Measurements from ENCODE around the gene TUBA3E.
"Not testable (repeated sequence)": the region's sequence is repeated elsewhere in the genome, so short reads cannot be mapped to it uniquely, and the experiment has no call there.

TUBA3E gene

DNA sequence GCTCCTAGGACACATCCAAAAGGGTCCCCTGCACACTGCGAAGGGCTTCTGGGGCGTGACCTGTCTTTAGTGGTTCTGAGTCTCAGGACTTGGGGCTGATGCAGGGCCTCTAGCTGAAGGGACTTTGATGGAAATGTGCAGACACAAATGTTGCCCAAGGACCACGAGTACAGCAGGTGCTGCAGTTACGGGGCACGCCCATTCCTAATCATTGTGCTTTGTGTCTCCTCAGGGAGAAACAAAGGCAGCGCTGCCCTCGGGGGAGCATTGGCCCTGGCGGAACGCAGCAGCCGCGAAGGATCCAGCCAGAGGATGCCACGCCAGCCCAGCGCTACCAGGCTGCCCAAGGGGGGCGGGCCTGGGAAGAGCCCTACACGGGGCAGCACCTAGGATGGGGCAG lies 8.0 kb downstream of the TUBA3E start:
- DNase-seq, result no peak

DNA sequence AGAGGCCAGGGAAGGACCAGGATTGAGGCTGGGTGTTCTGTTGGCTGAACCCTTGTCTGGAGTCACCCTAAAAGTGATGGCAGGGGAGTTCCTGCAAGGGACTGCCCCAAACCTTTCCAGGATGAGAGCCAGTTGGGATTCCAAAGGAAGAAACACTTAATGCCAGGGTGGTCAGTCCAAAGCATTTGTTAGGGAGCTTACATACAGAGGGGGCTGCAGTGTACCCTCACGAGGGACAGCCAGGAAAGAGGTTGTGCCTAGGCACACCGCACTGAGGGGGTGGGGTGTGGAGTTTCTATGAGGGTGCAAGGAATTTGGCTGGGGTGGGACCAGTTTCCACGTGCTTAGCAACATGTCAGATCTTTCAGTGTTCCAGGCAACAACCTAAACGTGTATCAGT lies 9.3 kb downstream of the TUBA3E start:
- not testable (repeated sequence) for DNase-seq

DNA sequence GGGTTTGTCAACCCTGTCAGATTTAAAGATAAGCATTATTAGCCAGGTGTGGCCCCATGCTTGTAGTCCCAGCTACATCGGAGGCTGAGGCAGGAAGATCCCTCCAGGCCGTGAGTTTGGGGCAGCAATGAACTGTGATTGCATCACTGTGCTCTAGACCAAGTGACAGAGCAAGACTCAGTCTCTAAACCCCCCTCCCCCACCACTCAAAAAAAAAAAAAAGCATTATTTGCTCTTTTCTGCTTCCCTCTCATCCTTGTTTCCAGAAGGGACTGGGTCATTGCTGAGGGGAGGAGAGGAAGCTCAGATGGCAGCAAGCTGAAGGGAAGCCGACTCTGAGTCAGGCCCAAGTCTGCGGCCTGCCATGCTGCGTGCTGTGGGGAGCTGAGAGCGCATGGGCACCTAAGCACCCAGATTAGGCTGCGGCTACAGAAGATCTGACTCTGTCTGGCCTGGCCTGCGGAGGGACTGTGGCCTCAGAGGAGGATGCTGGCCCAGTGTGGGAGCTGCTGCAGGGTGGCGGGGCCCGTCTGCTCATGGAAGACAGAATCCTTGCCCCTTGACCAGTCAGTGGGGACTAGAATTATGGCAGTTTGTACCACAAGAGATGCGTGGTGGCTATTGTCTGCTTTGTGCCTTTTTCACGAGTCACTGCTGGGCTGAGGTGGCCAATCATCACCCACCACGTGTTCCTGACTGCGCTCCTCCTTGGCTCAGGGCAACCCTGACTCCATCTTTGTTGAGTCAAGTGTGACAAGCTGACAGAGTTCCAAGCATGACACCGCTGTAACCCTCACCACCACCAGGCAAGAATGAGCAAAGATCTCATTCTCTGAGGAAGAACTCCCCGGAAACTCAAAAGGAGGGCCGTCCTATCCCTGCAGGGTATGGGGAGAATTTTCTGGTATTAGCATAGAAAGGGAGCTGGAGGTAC lies 10.1 kb downstream of the TUBA3E start:
- DNase-seq, result not testable (repeated sequence)

DNA sequence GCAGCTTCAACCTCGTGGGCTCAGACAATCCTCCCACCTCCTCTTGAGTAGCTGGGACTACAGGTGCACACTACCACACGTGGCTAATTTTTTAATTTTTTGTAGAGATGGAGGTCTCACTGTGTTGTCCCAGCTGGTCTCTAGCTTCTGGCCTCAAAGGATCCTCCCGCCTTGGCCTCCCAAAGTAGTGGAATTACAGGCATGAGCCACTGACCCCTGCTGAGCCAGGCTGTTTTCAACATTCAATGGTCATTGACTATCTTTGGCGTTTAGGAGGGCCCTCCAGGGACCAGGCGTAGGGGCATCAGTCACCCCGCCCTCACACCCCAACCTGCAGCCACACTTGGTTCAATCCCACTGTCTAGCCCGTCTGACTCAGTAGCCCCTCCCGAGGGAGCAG lies 11.0 kb downstream of the TUBA3E start:
- DNase-seq, result no peak

DNA sequence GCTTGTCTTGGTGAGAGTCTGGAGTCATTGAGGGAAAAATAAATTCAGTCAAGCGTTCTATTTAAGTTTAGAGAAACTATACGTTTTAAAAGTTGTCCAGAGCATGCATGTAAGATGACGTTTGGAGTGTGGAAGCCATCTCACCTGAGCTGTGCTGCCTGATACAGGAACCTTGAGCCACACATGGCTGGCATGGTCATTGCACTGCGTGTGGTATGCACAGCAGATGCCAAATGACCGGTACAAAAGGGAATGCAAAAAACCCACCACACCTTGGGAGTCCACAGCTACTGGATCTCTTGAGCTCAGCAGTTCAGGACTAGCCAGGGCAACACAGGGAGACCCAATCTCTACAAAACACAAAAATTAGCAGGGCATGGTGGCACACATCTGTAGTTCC lies 11.8 kb downstream of the TUBA3E start:
- no peak for DNase-seq

DNA sequence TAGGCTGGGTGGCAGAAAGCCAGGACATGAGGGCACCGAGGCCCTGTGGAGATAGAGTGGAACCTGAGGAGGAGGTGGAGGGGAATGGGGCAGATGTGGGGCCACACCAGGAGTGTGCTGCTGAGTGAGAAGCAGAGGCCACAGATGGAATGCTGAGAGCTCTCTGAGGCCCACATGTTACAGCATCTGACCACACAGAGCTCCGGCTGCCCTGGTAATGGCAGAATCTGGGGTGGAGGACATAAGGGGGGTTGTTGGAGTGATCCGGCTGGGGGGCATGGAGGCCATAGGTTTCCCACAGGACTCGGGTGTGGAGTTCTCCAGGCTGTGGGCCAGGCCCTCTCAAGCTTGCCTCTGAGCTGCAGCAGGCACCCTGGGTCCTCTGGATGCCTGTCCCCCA lies 12.3 kb downstream of the TUBA3E start:
- no peak for DNase-seq

DNA sequence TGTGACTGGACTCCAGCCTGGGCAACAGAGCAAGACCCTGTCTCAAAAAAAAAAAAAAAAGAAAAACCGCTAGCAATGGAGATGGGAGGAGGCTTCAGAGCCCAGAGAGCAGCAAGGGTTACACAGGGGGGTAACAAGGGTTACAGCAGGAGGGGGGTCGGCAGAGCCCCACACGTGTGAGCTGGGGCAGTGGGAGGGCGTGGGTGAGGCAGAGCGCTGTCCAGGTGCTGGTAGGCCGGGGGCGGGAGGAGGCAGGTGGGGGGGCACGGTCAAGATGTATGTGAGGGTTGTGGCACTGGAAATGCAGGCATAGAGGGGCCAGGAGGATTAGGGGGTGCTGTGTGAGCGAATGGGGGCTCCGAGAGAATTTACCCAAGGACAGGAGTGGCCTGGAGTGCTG lies 12.8 kb downstream of the TUBA3E start:
- DNase-seq, result no peak

DNA sequence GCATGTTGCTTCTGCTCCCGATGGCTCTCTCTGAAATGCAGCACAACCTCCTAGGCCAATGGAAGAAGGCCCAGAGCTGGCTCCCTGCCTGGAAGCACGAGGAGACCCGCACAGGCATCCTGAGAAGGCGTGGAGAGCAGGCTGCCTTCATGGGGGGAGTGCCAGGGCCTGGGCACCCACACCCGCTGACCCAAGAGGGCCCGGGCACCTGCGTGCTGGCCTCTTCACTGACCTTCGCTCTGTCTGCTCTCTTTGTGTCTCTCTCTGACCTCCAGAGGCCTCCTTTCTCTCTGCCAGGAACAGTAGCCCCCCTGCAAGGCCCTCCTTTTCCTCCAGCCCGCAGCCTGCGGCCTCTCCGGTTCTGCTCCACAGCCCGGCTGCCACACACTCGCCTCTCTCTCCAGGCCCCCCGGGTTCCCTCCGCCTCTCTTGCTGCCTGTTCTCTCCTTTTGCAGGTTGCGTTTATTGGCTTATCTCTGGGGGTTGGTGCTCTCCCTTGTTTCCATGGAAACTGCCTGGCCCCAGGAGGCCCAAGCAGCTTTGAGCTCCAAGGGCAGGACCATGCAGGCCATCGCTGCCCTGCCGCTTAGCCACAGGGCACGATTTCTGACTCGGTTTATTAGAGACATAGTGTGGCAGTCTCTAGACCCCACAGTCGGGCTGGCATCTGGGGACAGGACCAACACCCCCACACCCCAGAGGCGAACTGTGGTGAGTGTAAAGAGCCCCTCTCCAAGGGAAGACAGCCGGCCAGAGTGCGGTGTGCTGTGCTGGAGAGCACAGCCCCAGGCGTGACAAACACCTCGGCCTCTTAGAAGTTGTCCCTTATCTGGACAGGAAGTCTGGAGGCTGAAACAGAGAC lies 14.5 kb downstream of the TUBA3E start:
- DNase-seq, result peak; percentile 69

DNA sequence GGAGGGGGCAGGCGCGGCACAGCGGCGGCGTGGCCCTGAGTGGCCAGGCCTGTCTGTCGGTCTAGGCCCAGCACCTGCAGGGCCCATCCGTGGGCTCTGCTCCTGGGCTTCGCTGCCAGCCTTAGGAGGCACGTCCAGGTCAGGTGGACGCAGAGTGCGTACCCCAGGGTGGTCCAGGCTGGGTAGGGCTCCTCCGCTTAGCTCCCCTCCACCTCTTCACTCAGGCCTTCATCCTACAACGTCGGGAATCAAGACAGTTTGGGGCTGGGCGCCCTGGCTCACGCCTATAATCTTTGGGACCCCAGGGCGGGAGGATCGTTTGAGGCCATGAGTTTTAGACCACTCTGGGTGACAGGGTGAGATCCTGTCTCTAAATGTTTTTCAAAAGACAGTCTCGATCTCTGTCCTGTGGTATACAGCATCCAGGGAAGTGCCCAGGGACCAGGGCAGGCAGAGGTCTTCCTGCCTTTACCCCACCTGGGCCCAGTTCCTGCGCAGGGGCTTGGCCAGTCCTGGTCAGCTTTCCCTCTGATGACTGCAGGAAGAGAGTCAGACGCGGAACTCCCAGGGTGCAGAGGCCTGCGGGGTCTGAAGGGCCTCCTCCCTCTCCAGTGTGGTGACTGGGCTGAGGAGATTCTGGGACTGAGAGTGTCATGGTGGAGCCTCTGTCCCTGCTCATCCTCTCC lies 15.3 kb downstream of the TUBA3E start:
- peak; percentile 37 for DNase-seq

DNA sequence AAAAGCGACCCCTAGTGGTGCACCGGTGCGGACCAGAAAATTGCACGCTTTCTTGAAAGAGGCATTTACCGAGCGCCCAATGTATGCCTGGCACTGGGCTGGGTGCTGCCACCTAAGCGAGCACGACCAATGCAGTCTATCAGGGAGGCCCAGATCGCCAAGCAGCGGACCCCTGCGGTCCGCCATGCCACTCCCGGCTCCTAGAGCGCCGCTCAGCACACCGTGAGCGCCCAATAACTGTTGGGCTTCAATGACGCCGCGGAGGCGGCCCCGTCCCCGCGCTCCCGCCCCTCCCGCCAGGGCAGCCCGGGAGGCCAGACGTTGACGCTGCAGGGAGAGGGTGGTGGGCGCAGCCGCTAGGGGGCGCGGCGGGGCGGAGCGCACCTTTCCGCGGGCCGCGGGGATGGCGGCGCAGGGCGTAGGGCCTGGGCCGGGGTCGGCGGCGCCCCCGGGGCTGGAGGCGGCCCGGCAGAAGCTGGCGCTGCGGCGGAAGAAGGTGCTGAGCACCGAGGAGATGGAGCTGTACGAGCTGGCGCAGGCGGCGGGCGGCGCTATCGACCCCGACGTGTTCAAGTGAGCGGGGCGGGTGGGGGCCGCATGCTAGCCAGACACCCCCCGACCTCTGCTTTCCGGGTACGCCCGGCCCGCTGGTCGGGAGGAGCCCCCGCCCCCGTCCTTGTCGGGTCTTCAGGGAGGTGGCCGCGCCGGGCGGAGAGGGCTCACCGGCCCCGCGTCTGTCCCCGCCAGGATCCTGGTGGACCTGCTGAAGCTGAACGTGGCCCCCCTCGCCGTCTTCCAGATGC lies 16.2 kb downstream of the TUBA3E start, which contains the start of gene MZT2B:
Gene MZT2B, plus strand, starts transcription at position 383 of the 803 bp plus-strand sequence. Its CDS starts 21 bp downstream, at position 404.
- peak; percentile 94 for DNase-seq

DNA sequence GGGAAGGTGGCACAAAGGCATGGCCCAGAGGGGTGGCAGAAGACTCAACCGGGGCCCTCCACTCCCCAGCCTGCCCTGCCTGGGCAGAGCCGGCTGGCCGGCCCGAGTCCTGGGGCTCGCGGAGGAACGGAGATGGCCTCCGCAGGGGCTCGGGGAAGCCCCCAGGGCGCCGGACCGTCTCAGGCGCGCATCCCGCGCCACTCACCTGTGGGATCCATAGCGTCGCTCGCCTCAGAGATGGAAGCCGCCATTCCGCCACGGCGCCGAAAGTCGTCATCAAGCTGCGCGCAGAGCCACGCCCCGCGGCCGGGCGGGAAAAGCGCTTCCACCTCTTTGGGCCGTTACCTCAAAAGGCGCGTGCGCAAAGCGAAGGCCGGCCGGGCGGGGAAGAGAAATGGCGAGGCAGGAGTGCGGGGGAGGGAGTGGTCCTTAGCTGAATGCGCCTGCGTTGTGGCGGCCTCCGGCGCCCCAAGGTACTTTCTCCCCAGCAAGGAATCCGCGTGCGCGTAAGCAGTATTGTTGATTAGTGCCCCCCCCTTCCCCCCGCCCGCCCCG lies 16.8 kb downstream of the TUBA3E start, which contains the start of gene SMPD4:
Gene SMPD4, minus strand, starts transcription at position 278 of the 555 bp plus-strand sequence. CDS start 5,010 bp downstream, outside the sequence.
- DNase-seq, result peak; percentile 97

DNA sequence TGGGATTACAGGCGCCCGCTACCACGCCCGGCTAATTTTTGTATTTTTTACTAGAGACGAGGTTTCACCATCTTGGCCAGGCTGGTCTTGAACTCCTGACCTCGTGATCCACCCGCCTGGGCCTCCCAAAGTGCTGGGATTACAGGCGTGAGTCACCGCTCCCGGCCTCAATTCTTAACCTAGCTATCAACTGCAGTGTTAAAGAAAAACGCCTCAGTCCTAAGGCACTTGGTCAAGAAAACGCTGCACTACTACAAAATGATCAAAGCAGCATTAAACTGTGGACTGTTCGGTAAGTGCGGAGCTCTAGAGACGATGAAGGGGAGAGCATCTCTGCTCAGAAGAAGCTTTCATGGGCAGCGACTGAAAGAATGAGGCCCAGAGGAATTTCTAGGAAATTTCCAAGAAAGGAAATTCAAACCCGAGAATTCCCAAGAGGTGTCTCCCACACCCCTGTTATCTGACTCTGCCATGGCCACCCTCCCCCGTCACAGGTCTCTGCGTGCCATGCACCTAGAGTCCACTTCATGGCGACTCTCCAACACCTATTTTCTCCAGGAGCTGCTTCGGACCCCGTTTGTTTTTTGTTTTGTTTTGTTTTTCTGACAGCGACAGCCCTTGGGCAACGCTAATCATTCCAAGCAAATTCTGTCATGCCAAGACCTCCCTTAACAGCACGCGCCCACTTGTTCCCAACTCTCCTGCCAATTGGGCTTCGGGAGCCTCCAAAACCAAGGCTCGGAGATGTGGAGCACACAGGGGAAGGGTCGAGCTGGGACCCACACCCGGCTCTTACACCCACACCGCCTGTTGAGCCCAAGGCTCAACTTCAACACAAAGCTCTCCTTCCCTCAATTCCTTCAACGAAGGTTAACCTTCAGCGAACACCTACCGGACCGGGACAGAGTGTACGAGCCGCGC lies 17.6 kb downstream of the TUBA3E start:
- DNase-seq, result peak; percentile 45

DNA sequence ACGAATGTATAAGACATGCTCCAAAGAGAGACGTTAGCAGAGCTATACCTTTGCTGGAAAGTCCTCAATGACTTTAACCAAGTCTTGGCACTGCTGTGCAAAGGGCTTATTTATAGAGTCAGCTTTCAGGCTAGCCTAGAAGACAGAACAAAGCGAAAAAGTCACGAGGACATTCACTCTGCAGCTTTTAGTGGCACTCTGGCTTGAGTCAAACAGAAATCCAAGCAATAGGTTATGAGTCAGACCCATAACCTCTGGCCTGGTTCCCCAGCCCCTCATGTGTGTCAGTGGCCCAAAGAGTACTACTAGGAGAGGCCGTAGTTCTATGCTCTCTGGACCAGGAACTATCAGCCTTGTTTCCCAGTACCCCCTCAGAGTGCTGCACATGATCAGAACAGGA lies 23.4 kb downstream of the TUBA3E start:
- not testable (repeated sequence) for DNase-seq

DNA sequence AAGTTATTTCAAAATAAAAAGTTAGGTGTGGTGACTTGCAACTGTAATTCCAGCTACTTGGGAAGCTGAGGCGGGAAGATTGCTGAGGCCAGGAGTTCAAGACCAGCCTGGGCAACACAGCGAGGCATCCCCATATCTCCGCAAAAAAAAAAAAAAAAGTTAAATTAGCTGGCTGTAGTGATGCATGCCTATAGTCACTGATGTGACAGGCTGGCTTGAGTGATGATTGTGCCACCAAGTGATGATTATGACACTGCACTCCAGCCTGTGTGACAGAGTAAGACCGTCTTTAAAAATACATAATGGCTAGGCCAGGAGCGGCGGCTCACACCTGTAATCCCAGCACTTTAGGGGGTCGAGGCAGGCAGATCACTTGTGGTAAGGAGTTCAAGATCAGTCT lies 28.3 kb downstream of the TUBA3E start:
- DNase-seq, result no peak

DNA sequence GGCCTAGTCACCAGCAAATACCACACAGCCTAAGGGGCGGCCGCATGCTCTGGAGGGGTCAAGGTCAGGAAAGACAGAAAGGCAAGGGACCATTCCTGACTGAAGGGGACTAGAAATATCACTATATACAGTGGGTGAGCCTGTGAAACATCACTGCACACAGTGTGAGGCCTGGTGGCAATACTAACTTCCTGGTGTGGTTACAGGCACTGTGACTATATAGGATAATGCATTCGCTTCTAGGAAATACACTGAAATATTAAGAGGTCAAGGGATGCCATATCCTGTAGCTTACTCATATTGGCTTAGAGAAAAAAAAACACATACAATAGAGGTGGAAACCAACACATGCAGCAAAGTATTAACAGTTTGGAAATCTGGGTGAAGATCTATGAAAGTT lies 29.1 kb downstream of the TUBA3E start:
- DNase-seq, result not testable (repeated sequence)

DNA sequence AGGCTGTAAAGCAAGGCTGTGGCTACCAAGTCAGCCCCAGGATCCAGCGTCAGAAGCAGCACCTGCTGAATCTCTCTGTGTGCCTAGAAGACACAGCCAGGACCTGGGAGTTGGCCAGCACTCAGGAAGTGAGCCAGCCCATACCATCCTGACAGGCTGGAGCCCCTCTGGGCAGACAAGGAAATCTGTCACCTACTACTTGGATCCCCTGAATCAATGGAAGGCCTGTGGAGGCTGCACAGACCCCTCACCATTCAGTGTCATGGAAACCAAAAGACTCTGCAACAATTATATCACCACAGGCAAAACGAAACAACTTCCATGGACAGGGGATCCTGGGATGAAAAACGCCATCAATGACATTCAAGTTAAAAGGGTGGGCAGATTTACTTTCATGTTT lies 31.6 kb downstream of the TUBA3E start:
- DNase-seq, result not testable (repeated sequence)

DNA sequence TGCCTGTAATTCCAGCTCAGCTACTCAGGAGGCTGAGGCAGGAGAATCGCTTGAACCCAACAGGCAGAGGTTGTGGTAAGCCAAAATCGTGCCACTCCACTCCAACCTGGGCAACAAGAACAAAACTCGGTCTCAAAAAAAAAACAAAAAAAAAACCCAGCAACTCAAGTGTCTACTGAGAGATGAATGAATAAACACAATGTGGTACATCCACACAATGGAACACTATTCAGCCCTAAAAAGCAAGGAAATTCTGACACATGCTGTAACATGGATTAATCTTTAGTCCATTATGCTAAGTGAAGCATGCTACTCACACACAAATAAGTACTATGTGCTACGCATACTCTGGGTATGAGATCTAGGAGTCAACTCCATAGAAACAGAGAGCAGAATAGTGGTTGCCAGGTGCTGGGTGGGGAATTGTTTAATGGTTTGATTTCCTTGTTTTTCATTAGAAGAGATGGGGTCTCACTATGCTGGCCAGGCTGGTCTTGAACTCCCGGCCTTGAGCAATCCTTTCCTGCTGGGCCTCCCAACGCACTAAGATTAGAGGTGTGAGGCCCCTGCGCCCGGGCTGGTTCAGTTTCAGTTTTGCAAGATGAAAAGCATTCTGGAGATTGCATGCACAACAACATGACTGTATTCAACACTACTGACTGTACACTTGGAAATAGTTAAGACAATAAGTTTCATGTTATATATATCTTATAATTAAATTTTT lies 32.8 kb downstream of the TUBA3E start:
- no peak for DNase-seq

DNA sequence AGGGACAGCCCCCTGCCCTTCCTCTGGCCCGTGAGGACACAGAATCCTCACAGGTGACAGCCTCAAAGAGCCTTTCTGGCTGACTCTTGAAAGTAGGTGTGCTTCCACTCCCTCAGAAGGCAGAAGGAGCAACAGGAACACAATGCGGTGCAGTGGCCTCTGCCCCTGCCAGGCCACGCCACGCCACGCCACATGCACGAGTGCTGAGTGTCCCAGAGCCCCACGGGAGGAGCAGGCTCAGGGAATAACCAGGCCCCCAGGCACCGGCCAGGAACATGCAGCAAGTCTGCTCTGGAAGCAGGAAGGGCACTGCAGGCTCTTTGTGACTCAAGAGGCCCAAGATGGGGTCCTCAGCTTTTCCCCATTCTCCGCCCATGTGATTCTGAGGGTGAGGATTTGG lies 35.3 kb downstream of the TUBA3E start:
- DNase-seq, result no peak

DNA sequence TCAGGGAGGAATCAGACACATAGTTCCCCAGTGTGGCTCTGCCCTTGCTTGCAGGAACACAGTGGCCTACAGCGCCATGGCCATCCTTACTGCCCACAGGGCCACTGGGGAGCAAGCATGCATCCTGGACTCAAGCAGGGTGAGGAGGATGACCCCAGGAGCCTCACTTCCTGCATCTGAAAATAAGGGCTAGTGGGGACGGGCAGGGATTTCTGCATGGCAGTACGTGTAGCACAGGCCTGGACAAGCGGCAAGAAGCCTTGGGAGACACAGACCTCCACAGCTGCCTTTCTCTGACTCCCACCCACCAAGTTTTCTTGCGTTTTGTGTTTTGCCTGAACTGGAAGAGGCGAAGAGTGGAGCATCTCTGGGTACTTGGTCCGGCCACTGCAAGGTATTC lies 35.8 kb downstream of the TUBA3E start:
- not testable (repeated sequence) for DNase-seq
